Colonic mucosa (tissue), 4 donors: ENCODE data around the gene SULT1C4. TPM values are rescaled to one million over a fixed set of nuclear protein-coding genes. Genes with fewer than 3 reads are reported as not detected.
A peak's percentile ranks its signal among the peaks of the same experiment; 100 is the strongest.

Source experiments
- DNase-seq: peaks from one replicate; pipeline ENCODE4 v3.0.0-alpha.2; 2020
- H3K27ac ChIP-seq: fragments of 200-600 bp; one replicate; pipeline ENCODE4 v1.8.0; 2021
- H3K27me3 ChIP-seq: fragments of 200-600 bp; one replicate; pipeline ENCODE4 v1.8.0; 2021
- H3K36me3 ChIP-seq: fragments of 200-600 bp; one replicate; pipeline ENCODE4 v1.8.0; 2021
- H3K4me1 ChIP-seq: fragments of 200-600 bp; one replicate; pipeline ENCODE4 v1.8.0; 2021; ENCODE audit warnings: mild to moderate bottlenecking
- H3K4me3 ChIP-seq: fragments of 200-600 bp; one replicate; pipeline ENCODE4 v1.8.0; 2021
- H3K9ac ChIP-seq, 2 donors: one replicate each; pipeline ENCODE4 v1.7.0; 2013; ENCODE audit warnings: control low read depth in 2 of 2, low read depth in 2 of 2, low read length in 2 of 2
- H3K9me3 ChIP-seq: fragments of 200-600 bp; one replicate; pipeline ENCODE4 v1.8.0; 2021
- CTCF ChIP-seq: fragments of 200-600 bp; IDR thresholded peaks from one replicate; pipeline ENCODE4 v1.8.0; 2022; ENCODE audit warnings: antibody characterized with exemption, mild to moderate bottlenecking
- intact Hi-C: fragments of 100-400 bp; cut with DNase I; formaldehyde crosslinking; loops from one replicate; pipeline ENCODE4 v1.14.1; 2022
- total RNA-seq, 2 donors: library from RNA; stranded (reverse); fragmentation: NEBNext Ultra II Directional in 1 of 2; extraction: Animal tissue kit (Norgen Biotek cat#: 25700) in 1 of 2; gene quantifications; one replicate each; pipeline ENCODE4 v1.2.1, GENCODE V29; 2021
- donor health status: healthy.
- donor health status: DM: no; HTN: no; CAD: no.
- donor health status: DM: no; HTN: no; CAD: no.

SULT1C4 gene
- total RNA-seq, 2 donors from 2014 or later, result 0.59 to 2.0 TPM

DNA sequence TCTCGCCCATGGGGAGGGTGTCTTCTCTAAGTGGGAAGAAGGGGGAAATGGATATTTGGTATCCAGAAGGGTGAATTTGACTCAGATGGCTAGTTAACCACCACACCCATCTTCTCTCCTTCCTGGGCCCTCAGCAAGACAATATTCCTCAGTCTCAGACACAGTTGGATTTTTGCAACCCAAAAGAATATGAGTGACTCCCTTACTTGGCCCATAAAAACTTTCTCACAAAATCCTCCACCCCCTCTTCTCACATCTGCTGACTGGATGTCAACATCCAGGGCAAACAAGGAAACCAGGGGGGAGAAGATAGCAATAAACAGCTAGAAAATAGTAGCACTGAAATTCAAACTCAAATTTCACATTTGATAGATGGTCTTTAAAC lies 35.9 kb downstream of the SULT1C4 start:
- Histone ChIP-seq H3K27me3 (no peaks in the 10 kb centered on the region), H3K4me1 (no peaks in the 10 kb centered on the region), H3K36me3 (no peaks in the 10 kb centered on the region), H3K4me3 (no peak overlapping the region), H3K9ac (no peak overlapping the region), H3K9me3 (no peaks in the 10 kb centered on the region), H3K27ac (no peak overlapping the region)
- TF ChIP-seq CTCF, result no peak
- intact Hi-C loops, result loop anchor here (10.0 kb wide), 2 partner anchors 171 to 199 kb away; no protein-coding TSS in a partner anchor
- no peak for DNase-seq

GRCh38 chr2:108414256-108414876 lies 36.6 kb downstream of the SULT1C4 start:
- H3K27ac ChIP-seq, result no peak overlapping the region
- no peaks in the 10 kb centered on the region for H3K27me3 ChIP-seq
- H3K36me3 ChIP-seq, result no peaks in the 10 kb centered on the region
- DNase-seq, result no peak
- H3K4me3 ChIP-seq, result no peak overlapping the region
- intact Hi-C loops, result loop anchor here (10.0 kb wide), 2 partner anchors 170 to 200 kb away; no protein-coding TSS in a partner anchor
- H3K9ac ChIP-seq, result no peak overlapping the region
- no peak for TF ChIP-seq CTCF
- no peaks in the 10 kb centered on the region for H3K9me3 ChIP-seq
- H3K4me1 ChIP-seq, result no peaks in the 10 kb centered on the region

- intact Hi-C loops, result loop anchor here (10.0 kb wide), 2 partner anchors 170 to 200 kb away; no protein-coding TSS in a partner anchor
- no peak for DNase-seq
- no peaks in the 10 kb centered on the region for H3K9me3 ChIP-seq
- H3K4me3 ChIP-seq, result no peak overlapping the region
- H3K36me3 ChIP-seq, result no peaks in the 10 kb centered on the region
- H3K27ac ChIP-seq, result no peak overlapping the region
- TF ChIP-seq CTCF, result no peak
- H3K4me1 ChIP-seq, result no peaks in the 10 kb centered on the region
- no peaks in the 10 kb centered on the region for H3K27me3 ChIP-seq
- H3K9ac ChIP-seq, result no peak overlapping the region
Measured at GRCh38 chr2:108414945-108415344, 37.2 kb downstream of the SULT1C4 start.

DNA sequence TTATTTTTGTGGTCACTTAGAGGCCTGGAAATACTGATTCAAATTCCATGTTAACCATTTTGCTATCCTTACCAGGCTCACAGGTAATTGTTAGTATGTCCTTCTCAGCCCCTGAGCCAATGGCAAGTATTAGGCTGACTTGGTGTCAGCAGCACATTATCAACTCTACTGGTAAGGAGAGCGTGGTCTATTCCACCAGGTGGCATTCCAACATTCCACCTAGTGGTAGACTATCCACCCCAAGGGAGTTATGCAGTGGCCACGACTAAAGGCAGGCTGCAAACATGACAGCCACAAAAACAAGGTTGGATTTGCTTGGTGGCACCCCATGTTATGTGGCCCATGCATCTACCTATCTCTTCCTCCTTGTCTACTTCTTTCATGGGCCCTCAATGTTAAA lies 39.5 kb downstream of the SULT1C4 start:
- no peaks in the 10 kb centered on the region for H3K27me3 ChIP-seq
- DNase-seq, result no peak
- H3K36me3 ChIP-seq, result no peaks in the 10 kb centered on the region
- H3K9ac ChIP-seq, result no peak overlapping the region
- no peaks in the 10 kb centered on the region for H3K9me3 ChIP-seq
- H3K4me1 ChIP-seq, result no peaks in the 10 kb centered on the region
- intact Hi-C loops, result loop anchor here (10.0 kb wide), 2 partner anchors 168 to 202 kb away; no protein-coding TSS in a partner anchor
- peak; percentile 28 for TF ChIP-seq CTCF
- no peak overlapping the region for H3K27ac ChIP-seq
- no peak overlapping the region for H3K4me3 ChIP-seq

DNA sequence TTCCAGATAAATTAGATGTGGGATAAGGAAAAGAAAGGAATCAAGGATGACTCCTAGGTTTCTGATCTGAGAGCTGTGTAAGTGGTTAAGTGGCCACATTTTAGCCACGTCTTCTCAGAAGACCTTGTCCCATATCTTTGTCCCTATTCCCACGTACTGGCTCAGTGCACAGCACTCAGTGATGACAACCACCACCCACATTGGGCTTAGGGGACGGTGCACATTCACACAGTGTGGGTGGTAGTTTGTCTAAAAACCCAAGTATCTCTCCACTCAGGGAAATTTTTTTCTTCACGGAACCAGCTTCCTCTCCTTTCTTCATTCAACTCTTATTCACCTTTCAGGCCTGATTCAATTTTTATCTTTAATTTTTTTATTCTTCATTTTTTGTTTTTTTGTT lies 40.7 kb downstream of the SULT1C4 start:
- no peak overlapping the region for H3K9ac ChIP-seq
- H3K4me1 ChIP-seq, result no peaks in the 10 kb centered on the region
- no peak overlapping the region for H3K4me3 ChIP-seq
- DNase-seq, result no peak
- H3K36me3 ChIP-seq, result no peaks in the 10 kb centered on the region
- H3K9me3 ChIP-seq, result no peaks in the 10 kb centered on the region
- no peak for TF ChIP-seq CTCF
- no peak overlapping the region for H3K27ac ChIP-seq
- H3K27me3 ChIP-seq, result no peaks in the 10 kb centered on the region
- intact Hi-C loops, result loop anchor here (10.0 kb wide), 2 partner anchors 166 to 204 kb away; no protein-coding TSS in a partner anchor
